Measurements from ENCODE around the gene CALHM3. TPM values are rescaled to one million over a fixed set of nuclear protein-coding genes. Genes with fewer than 3 reads are reported as not detected.

CALHM3 gene
- total RNA-seq, 4 donors from 2014 or later: not detected

DNA sequence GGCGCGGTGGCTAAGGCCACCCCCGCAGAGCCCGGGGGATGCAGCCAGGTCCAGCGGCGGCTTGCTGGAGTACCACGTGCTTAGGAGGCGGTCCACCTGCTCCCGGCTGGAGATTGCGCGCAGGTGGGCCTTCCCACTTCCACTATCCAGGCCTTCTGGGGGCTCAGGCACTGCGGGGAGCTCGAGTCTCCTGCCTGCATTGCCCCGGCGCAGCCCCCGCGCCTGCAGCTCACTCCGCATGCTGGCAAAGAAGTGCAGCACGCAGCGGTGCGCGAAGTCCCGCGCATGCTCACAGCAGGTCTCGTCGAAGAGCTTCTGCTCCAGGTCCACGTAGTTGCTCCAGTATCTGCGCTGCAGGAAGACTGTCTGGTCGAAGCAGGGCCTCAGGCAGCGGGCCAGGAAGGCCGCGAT lies 5.8 kb downstream of the CALHM3 start:
- intact Hi-C loops (cut with DNase I; ENCODE audit: low total_unique reads): no loop called here
- H3K27ac ChIP-seq: no peak overlapping the region
- DNase-seq: peak in 1 of 2 donors; percentile 53
- H3K4me1 ChIP-seq: no peaks in the 10 kb centered on the region
- H3K4me3 ChIP-seq: no peak overlapping the region
- no peaks in the 10 kb centered on the region for H3K27me3 ChIP-seq
- H3K36me3 ChIP-seq: no peaks in the 10 kb centered on the region
- H3K9me3 ChIP-seq: no peaks in the 10 kb centered on the region
- TF ChIP-seq, protein P1, sequence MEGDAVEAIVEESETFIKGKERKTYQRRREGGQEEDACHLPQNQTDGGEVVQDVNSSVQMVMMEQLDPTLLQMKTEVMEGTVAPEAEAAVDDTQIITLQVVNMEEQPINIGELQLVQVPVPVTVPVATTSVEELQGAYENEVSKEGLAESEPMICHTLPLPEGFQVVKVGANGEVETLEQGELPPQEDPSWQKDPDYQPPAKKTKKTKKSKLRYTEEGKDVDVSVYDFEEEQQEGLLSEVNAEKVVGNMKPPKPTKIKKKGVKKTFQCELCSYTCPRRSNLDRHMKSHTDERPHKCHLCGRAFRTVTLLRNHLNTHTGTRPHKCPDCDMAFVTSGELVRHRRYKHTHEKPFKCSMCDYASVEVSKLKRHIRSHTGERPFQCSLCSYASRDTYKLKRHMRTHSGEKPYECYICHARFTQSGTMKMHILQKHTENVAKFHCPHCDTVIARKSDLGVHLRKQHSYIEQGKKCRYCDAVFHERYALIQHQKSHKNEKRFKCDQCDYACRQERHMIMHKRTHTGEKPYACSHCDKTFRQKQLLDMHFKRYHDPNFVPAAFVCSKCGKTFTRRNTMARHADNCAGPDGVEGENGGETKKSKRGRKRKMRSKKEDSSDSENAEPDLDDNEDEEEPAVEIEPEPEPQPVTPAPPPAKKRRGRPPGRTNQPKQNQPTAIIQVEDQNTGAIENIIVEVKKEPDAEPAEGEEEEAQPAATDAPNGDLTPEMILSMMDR (IDR thresholded peaks at IDR 0.05): no peak
- no peak for TF ChIP-seq POLR2A (IDR thresholded peaks at IDR 0.05)

GRCh38 chr10:103472005-103472404 lies 7.0 kb downstream of the CALHM3 start:
- H3K4me3 ChIP-seq: no peak overlapping the region
- H3K27ac ChIP-seq: peak overlapping the region in 1 of 2 donors; percentile 19
- intact Hi-C loops (cut with DNase I; ENCODE audit: low total_unique reads): no loop called here
- TF ChIP-seq, protein P1 (IDR thresholded peaks at IDR 0.05): no peak
- TF ChIP-seq POLR2A (IDR thresholded peaks at IDR 0.05): no peak
- no peaks in the 10 kb centered on the region for H3K36me3 ChIP-seq
- no peaks in the 10 kb centered on the region for H3K27me3 ChIP-seq
- no peak for DNase-seq
- no peaks in the 10 kb centered on the region for H3K9me3 ChIP-seq
- H3K4me1 ChIP-seq: no peaks in the 10 kb centered on the region

DNA sequence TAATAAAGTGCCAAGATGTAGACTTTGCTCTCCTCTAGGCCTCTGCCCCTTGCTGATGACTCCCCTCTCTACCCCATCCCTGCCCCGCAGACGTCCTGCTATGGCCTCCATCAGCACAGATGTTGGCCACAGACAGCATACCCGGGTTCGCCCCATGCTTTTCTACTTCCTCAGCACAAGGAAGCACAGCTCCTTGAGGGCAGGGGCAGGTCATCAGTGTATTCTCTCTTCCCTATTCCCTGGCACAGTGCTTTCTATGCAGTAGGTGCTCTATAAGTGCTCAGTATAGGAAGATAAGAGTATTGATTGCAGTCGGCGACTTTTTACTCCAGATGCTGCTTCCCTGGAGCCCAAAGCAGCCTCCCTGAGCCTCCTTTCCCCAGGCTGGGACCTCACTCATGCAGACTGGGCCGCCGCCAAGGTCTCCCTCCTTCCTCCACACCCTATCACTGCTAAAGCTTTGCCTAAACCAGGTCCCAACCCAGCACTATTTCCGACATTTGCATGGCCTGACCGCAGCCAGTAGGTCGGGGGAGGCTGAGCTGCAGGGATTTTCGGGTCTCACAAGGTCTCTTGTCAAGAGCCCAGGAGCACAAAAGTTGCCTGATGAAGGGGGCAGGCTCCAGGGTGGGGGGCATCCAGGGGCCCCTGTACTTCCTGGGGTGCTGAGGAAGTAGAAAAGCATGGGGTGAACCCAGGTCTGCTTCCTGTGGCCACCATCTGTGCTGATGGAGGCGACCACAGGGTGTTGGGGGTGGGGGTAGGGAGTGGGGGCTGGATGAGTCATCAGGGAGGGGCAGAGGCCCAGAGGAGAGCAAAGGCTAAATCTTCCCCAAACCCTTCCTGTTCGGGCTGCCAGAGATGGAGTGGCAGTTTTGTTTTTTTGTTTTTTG lies 8.0 kb downstream of the CALHM3 start:
- Histone ChIP-seq H3K36me3 (no peaks in the 10 kb centered on the region), H3K27me3 (no peaks in the 10 kb centered on the region), H3K4me3 (no peak overlapping the region), H3K27ac (peak overlapping the region in 1 of 2 donors; percentile 19), H3K9me3 (no peaks in the 10 kb centered on the region), H3K4me1 (no peaks in the 10 kb centered on the region)
- intact Hi-C loops (cut with DNase I; ENCODE audit: low total_unique reads): no loop called here
- TF ChIP-seq, protein P1 (IDR thresholded peaks at IDR 0.05): no peak
- TF ChIP-seq POLR2A (IDR thresholded peaks at IDR 0.05): no peak
- DNase-seq: no peak

GRCh38 chr10:103469201-103469600 lies 9.8 kb downstream of the CALHM3 start:
- Histone ChIP-seq H3K27ac (no peak overlapping the region), H3K36me3 (no peaks in the 10 kb centered on the region), H3K4me1 (no peaks in the 10 kb centered on the region), H3K4me3 (no peak overlapping the region), H3K27me3 (no peaks in the 10 kb centered on the region), H3K9me3 (no peaks in the 10 kb centered on the region)
- no peak for DNase-seq
- TF ChIP-seq, protein P1 (IDR thresholded peaks at IDR 0.05): no peak
- TF ChIP-seq POLR2A (IDR thresholded peaks at IDR 0.05): no peak
- intact Hi-C loops (cut with DNase I; ENCODE audit: low total_unique reads): no loop called here

DNA sequence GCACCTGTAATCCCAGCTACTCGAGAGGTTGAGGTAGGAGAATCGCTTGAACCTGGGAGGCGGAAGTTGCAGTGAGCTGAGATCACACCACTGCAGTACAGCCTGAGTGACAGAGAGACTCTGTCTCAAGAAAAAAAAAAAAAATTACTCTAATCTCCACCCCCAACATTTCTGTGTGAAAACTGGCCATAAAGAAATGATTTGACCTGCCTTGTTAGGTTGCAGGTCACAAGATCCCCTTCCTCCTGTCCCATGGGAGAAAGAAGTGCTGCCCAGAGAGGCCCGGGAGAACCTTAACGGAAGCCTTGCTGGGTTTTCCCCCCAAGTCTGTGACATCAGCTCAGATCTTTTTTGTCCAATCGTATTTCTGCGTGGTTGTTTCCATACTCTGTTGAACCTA lies 11.6 kb downstream of the CALHM3 start:
- no peaks in the 10 kb centered on the region for H3K9me3 ChIP-seq
- intact Hi-C loops (cut with DNase I; ENCODE audit: low total_unique reads): no loop called here
- H3K27me3 ChIP-seq: no peaks in the 10 kb centered on the region

More for the DNA sequence above, 11.6 kb downstream of the CALHM3 start:
- TF ChIP-seq POLR2A (IDR thresholded peaks at IDR 0.05): no peak
- TF ChIP-seq, protein P1 (IDR thresholded peaks at IDR 0.05): no peak
- Histone ChIP-seq H3K36me3 (no peaks in the 10 kb centered on the region), H3K4me3 (no peak overlapping the region), H3K4me1 (no peaks in the 10 kb centered on the region), H3K27ac (no peak overlapping the region)
- no peak for DNase-seq
